Smooth muscle cell (in vitro differentiated cells): Measurements from ENCODE around the gene FARS2. TPM values are rescaled to one million over a fixed set of nuclear protein-coding genes. Genes with fewer than 3 reads are reported as not detected.

Source experiments
- DNase-seq: peaks from one replicate; lab custom pipeline; 2025; ENCODE audit not compliant: unreplicated experiment; lab: John Stamatoyannopoulos, UW
- H2AFZ ChIP-seq: fragments of 200-600 bp; sonication (generic); 2 replicates; pipeline ENCODE4 v1.6.0; 2016; ENCODE audit warnings: antibody characterized with exemption, low read depth, mild to moderate bottlenecking
- H3F3A ChIP-seq: fragments of 200-600 bp; sonication (generic); 2 replicates; pipeline ENCODE4 v1.6.0; 2017; ENCODE audit warnings: antibody characterized with exemption, low read depth
- H3K27ac ChIP-seq: fragments of 200-600 bp; sonication (generic); 2 replicates; pipeline ENCODE4 v1.5.1; 2016; ENCODE audit warnings: low read depth, mild to moderate bottlenecking
- H3K27me3 ChIP-seq: fragments of 200-600 bp; sonication (generic); 2 replicates; pipeline ENCODE4 v1.6.1; 2016; ENCODE audit warnings: low read depth, mild to moderate bottlenecking
- H3K36me3 ChIP-seq: fragments of 200-600 bp; sonication (generic); 2 replicates; pipeline ENCODE4 v1.5.1; 2016; ENCODE audit warnings: low read depth
- H3K4me1 ChIP-seq: fragments of 200-600 bp; sonication (generic); 2 replicates; pipeline ENCODE4 v1.5.1; 2016; ENCODE audit warnings: low read depth
- H3K4me2 ChIP-seq: fragments of 200-600 bp; sonication (generic); 2 replicates; pipeline ENCODE4 v1.6.0; 2016; ENCODE audit warnings: mild to moderate bottlenecking
- H3K4me3 ChIP-seq: fragments of 200-600 bp; sonication (generic); 2 replicates; pipeline ENCODE4 v1.5.1; 2016; ENCODE audit warnings: mild to moderate bottlenecking
- H3K79me2 ChIP-seq: fragments of 200-600 bp; sonication (generic); 2 replicates; pipeline ENCODE4 v1.6.0; 2016; ENCODE audit warnings: low read depth, mild to moderate bottlenecking
- H3K9ac ChIP-seq: fragments of 200-600 bp; sonication (generic); 2 replicates; pipeline ENCODE4 v1.6.0; 2016; ENCODE audit warnings: low read depth
- H3K9me3 ChIP-seq: fragments of 200-600 bp; sonication (generic); replicated peaks from 2 replicates; pipeline ENCODE4 v1.5.1; 2016; ENCODE audit warnings: low read depth
- H4K20me1 ChIP-seq: fragments of 200-600 bp; sonication (generic); 2 replicates; pipeline ENCODE4 v1.6.0; 2016; ENCODE audit warnings: low read depth
- CTCF ChIP-seq: fragments of 200-600 bp; sonication (generic); IDR thresholded peaks from 2 replicates; pipeline ENCODE4 v1.5.1; 2017; ENCODE audit warnings: borderline replicate concordance, mild to moderate bottlenecking, antibody characterized with exemption; ENCODE audit not compliant: insufficient read depth, poor library complexity, severe bottlenecking
- WGBS: methylation state at CpG from one replicate; pipeline ENCODE4 v1.1.7; 2016; ENCODE audit warnings: low lambda C conversion rate; 5-methylcytosine and 5-hydroxymethylcytosine counted together
- polyA plus RNA-seq: library from polyadenylated mRNA; unstranded; fragments of >200 nt; fragmentation: Nextera tagmentation; extraction: Ambion mirVana; gene quantifications from 2 replicates; pipeline ENCODE4 v1.2.1, GENCODE V29; 2016
- total RNA-seq: library from RNA; depleted of rRNA; stranded (reverse); fragments of >200 nt; gene quantifications from 2 replicates; pipeline ENCODE4 v1.2.3, GENCODE V29; 2014

The FARS2 gene
- total and polyA plus RNA-seq, 2 experiments from 2014 or later, result 9.6 to 13.2 TPM

- Histone ChIP-seq H3K36me3 (no peaks in the 10 kb centered on the region), H2AFZ (no peak overlapping the region)
- WGBS, result 96% methylated on average over 2 of the region's 2 CpGs
Observed at GRCh38 chr6:5679270-5679669, 418.0 kb downstream of the FARS2 start.

GRCh38 chr6:5679691-5680090 is 418.4 kb downstream of the FARS2 start:
- Histone ChIP-seq H3K9me3 (no peaks in the 10 kb centered on the region), H4K20me1 (no peaks in the 10 kb centered on the region), H2AFZ (no peak overlapping the region), H3K36me3 (no peaks in the 10 kb centered on the region), H3K4me3 (no peak overlapping the region), H3K27ac (no peak overlapping the region), H3K9ac (no peak overlapping the region), H3K4me2 (no peak overlapping the region), H3K79me2 (no peaks in the 10 kb centered on the region), H3F3A (no peaks in the 10 kb centered on the region), H3K4me1 (no peaks in the 10 kb centered on the region), H3K27me3 (no peaks in the 10 kb centered on the region)
- WGBS, result 63% methylated on average over 4 of the region's 4 CpGs
- DNase-seq, result no peak
- TF ChIP-seq CTCF, result no peak

More at GRCh38 chr6:5679270-5679669, 418.0 kb downstream of the FARS2 start:
- H3K4me3 ChIP-seq, result no peak overlapping the region
- no peak for DNase-seq
- H4K20me1 ChIP-seq, result no peaks in the 10 kb centered on the region
- no peak for TF ChIP-seq CTCF
- no peaks in the 10 kb centered on the region for H3K9me3 ChIP-seq
- H3K4me1 ChIP-seq, result no peaks in the 10 kb centered on the region
- no peaks in the 10 kb centered on the region for H3K79me2 ChIP-seq
- no peak overlapping the region for H3K9ac ChIP-seq
- no peaks in the 10 kb centered on the region for H3F3A ChIP-seq
- H3K27ac ChIP-seq, result no peak overlapping the region
- no peaks in the 10 kb centered on the region for H3K27me3 ChIP-seq
- H3K4me2 ChIP-seq, result no peak overlapping the region

- Histone ChIP-seq H3K79me2 (no peaks in the 10 kb centered on the region), H3K36me3 (no peaks in the 10 kb centered on the region), H3F3A (no peaks in the 10 kb centered on the region), H3K4me1 (peaks cover 3% of the 10 kb centered on the region), H2AFZ (no peak overlapping the region), H3K27me3 (no peaks in the 10 kb centered on the region), H3K9ac (no peak overlapping the region), H3K4me2 (no peak overlapping the region), H4K20me1 (no peaks in the 10 kb centered on the region), H3K4me3 (no peak overlapping the region), H3K9me3 (no peaks in the 10 kb centered on the region), H3K27ac (no peak overlapping the region)
- no peak for DNase-seq
- no peak for TF ChIP-seq CTCF
- WGBS, result 96% methylated on average over 5 of the region's 5 CpGs
Observed at GRCh38 chr6:5680095-5680494, 418.8 kb downstream of the FARS2 start.

GRCh38 chr6:5681480-5681879 is 420.2 kb downstream of the FARS2 start:
- Histone ChIP-seq H3K79me2 (no peaks in the 10 kb centered on the region), H3K9ac (no peak overlapping the region), H3K4me2 (no peak overlapping the region), H3K27ac (no peak overlapping the region), H3K27me3 (no peaks in the 10 kb centered on the region), H3K36me3 (no peaks in the 10 kb centered on the region), H4K20me1 (no peaks in the 10 kb centered on the region), H2AFZ (no peak overlapping the region), H3K9me3 (no peaks in the 10 kb centered on the region), H3F3A (no peaks in the 10 kb centered on the region), H3K4me3 (no peak overlapping the region), H3K4me1 (peaks cover 7% of the 10 kb centered on the region)
- TF ChIP-seq CTCF, result no peak
- DNase-seq, result no peak
- WGBS, result 83% methylated on average over 4 of the region's 4 CpGs
